Endodermal cell (in vitro differentiated cells): Measurements from ENCODE around the gene MTMR3. TPM values are rescaled to one million over a fixed set of nuclear protein-coding genes. Genes with fewer than 3 reads are reported as not detected.
A peak's percentile ranks its signal among the peaks of the same experiment; 100 is the strongest.

Source experiments
- DNase-seq: peaks from one replicate; pipeline ENCODE4 v3.0.0-alpha.2; 2017
- H3K27ac ChIP-seq: 2 replicates; pipeline ENCODE4 v1.5.1; 2013; ENCODE audit warnings: mild to moderate bottlenecking, low read depth, low read length, moderate library complexity
- H3K27me3 ChIP-seq: 2 replicates; pipeline ENCODE4 v1.6.1; 2013; ENCODE audit warnings: mild to moderate bottlenecking, low read length, moderate library complexity; ENCODE audit not compliant: insufficient read depth, control insufficient read depth, poor library complexity, severe bottlenecking
- H3K36me3 ChIP-seq: 2 replicates; pipeline ENCODE4 v1.7.0; 2013; ENCODE audit warnings: mild to moderate bottlenecking, low read length, moderate library complexity; ENCODE audit not compliant: control insufficient read depth, insufficient read depth
- H3K4me1 ChIP-seq: one replicate; pipeline ENCODE4 v1.7.0; 2013; ENCODE audit warnings: low read length; ENCODE audit not compliant: control insufficient read depth, insufficient read depth
- H3K4me3 ChIP-seq: 2 replicates; pipeline ENCODE4 v1.5.1; 2013; ENCODE audit warnings: mild to moderate bottlenecking, low read length, moderate library complexity
- H3K9ac ChIP-seq: 2 replicates; pipeline ENCODE4 v1.6.1; 2013; ENCODE audit warnings: mild to moderate bottlenecking, low read length, moderate library complexity; ENCODE audit not compliant: poor library complexity, severe bottlenecking; ENCODE audit errors: extremely low read depth
- H3K9me3 ChIP-seq: 2 replicates; pipeline ENCODE4 v1.6.1; 2013; ENCODE audit warnings: mild to moderate bottlenecking, low read length, moderate library complexity; ENCODE audit not compliant: control insufficient read depth
- H3K27ac Mint-ChIP-seq: 2 replicates; pipeline ENCODE4 v1.8.0; 2020; ENCODE audit warnings: mixed read lengths
- H3K27me3 Mint-ChIP-seq: 2 replicates; pipeline ENCODE4 v1.8.0; 2021; ENCODE audit warnings: mild to moderate bottlenecking, mixed read lengths; ENCODE audit not compliant: insufficient read depth
- H3K36me3 Mint-ChIP-seq: 2 replicates; pipeline ENCODE4 v1.8.0; 2020; ENCODE audit warnings: low read depth, mixed read lengths
- H3K4me1 Mint-ChIP-seq: 2 replicates; pipeline ENCODE4 v1.8.0; 2020; ENCODE audit warnings: mixed read lengths
- H3K4me3 Mint-ChIP-seq: 2 replicates; pipeline ENCODE4 v1.8.0; 2020; ENCODE audit warnings: mild to moderate bottlenecking, moderate library complexity, mixed read lengths
- H3K9me3 Mint-ChIP-seq: 2 replicates; pipeline ENCODE4 v1.8.0; 2020; ENCODE audit warnings: mild to moderate bottlenecking, mixed read lengths
- WGBS, 2 experiments: methylation state at CpG; one replicate each; pipeline versions ENCODE4 v1.1.5 to v1.1.7; 2013; ENCODE audit warnings: missing lambda C conversion rate in 2 of 2, mixed read lengths in 1 of 2; ENCODE audit not compliant: insufficient coverage in 1 of 2, insufficient read length in 1 of 2; 5-methylcytosine and 5-hydroxymethylcytosine counted together
- total RNA-seq, 2 donors: library from RNA; stranded (reverse); fragmentation: NEBNext Ultra II Directional in 1 of 2; extraction: Animal tissue kit (Norgen Biotek cat#: 25700) in 1 of 2; gene quantifications; 2 replicates in 1 of 2; 3 replicates in 1 of 2; pipeline ENCODE4 v1.2.1, GENCODE V29; 2021
- TF ChIP-seq, protein P1 (sequence below): fragments of 200-600 bp; sonication (generic); conservative IDR thresholded peaks from 2 replicates; pipeline ENCODE4 v1.5.0; 2021; ENCODE audit warnings: antibody characterized with exemption, mild to moderate bottlenecking

Gene MTMR3
- total RNA-seq, 2 donors from 2014 or later, result 30.9 to 41.3 TPM

DNA sequence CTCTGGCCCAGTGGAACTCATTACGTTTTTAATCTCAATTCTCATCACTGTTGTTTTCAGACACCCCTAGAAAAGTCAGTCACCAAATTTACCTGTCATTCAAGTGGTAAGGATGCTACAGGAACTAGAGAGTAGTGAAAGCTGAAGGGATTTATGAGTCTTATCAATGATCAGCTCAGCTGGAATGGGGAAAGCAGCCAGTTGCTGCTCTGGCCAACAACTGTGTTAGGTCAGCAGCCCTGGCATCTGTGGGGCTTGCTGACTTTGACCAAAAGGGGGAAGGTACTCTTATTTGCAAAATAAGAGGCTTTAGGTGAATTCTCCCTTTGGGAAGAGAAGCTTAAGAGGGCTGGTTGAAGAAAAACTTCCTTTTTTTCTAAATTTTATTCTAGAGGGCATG lies 121.1 kb downstream of the MTMR3 start:
- H3K4me1 Mint-ChIP-seq, result peaks cover 39% of the 10 kb centered on the region
- H3K27ac ChIP-seq, result no peak overlapping the region
- H3K27ac Mint-ChIP-seq, result no peak overlapping the region
- no peaks in the 10 kb centered on the region for H3K9me3 Mint-ChIP-seq
- TF ChIP-seq, protein P1, sequence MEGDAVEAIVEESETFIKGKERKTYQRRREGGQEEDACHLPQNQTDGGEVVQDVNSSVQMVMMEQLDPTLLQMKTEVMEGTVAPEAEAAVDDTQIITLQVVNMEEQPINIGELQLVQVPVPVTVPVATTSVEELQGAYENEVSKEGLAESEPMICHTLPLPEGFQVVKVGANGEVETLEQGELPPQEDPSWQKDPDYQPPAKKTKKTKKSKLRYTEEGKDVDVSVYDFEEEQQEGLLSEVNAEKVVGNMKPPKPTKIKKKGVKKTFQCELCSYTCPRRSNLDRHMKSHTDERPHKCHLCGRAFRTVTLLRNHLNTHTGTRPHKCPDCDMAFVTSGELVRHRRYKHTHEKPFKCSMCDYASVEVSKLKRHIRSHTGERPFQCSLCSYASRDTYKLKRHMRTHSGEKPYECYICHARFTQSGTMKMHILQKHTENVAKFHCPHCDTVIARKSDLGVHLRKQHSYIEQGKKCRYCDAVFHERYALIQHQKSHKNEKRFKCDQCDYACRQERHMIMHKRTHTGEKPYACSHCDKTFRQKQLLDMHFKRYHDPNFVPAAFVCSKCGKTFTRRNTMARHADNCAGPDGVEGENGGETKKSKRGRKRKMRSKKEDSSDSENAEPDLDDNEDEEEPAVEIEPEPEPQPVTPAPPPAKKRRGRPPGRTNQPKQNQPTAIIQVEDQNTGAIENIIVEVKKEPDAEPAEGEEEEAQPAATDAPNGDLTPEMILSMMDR, result no peak
- peaks cover 55% of the 10 kb centered on the region for H3K36me3 ChIP-seq
- peaks cover 16% of the 10 kb centered on the region for H3K36me3 Mint-ChIP-seq
- no peaks in the 10 kb centered on the region for H3K9me3 ChIP-seq
- no peak overlapping the region for H3K9ac ChIP-seq
- H3K4me3 ChIP-seq, result no peak overlapping the region
- H3K27me3 ChIP-seq, result no peaks in the 10 kb centered on the region
- DNase-seq, result no peak
- no peak overlapping the region for H3K4me3 Mint-ChIP-seq
- H3K27me3 Mint-ChIP-seq, result no peaks in the 10 kb centered on the region
- WGBS, 2 experiments, result 89% methylated on average over 1 of the region's 1 CpG; no CpG with 5 or more reads in 1 of the 2 experiments
- H3K4me1 ChIP-seq, result peaks cover 34% of the 10 kb centered on the region

- H3K36me3 ChIP-seq, result peaks cover 55% of the 10 kb centered on the region
- Mint-ChIP-seq H3K9me3 (no peaks in the 10 kb centered on the region), H3K36me3 (peaks cover 14% of the 10 kb centered on the region), H3K27me3 (no peaks in the 10 kb centered on the region), H3K4me3 (no peak overlapping the region), H3K27ac (no peak overlapping the region), H3K4me1 (peaks cover 45% of the 10 kb centered on the region)
- no peak overlapping the region for H3K9ac ChIP-seq
- TF ChIP-seq, protein P1, result no peak
- 77 to 88% methylated on average over 4 of the region's 4 CpGs for WGBS, 2 experiments
- H3K27ac ChIP-seq, result no peak overlapping the region
- no peak overlapping the region for H3K4me3 ChIP-seq
- H3K27me3 ChIP-seq, result no peaks in the 10 kb centered on the region
- peaks cover 40% of the 10 kb centered on the region for H3K4me1 ChIP-seq
- no peak for DNase-seq
- H3K9me3 ChIP-seq, result no peaks in the 10 kb centered on the region
Observed at GRCh38 chr22:30004694-30005093, 121.7 kb downstream of the MTMR3 start.

- DNase-seq, result peak; percentile 92
- H3K9ac ChIP-seq, result no peak overlapping the region
- TF ChIP-seq, protein P1, result peak; percentile 98
- H3K9me3 Mint-ChIP-seq, result no peaks in the 10 kb centered on the region
- no peaks in the 10 kb centered on the region for H3K27me3 ChIP-seq
- H3K27ac Mint-ChIP-seq, result no peak overlapping the region
- H3K4me3 ChIP-seq, result no peak overlapping the region
- peaks cover 51% of the 10 kb centered on the region for H3K4me1 Mint-ChIP-seq
- H3K36me3 ChIP-seq, result peaks cover 55% of the 10 kb centered on the region
- no peaks in the 10 kb centered on the region for H3K27me3 Mint-ChIP-seq
- no peaks in the 10 kb centered on the region for H3K9me3 ChIP-seq
- H3K27ac ChIP-seq, result no peak overlapping the region
- 31 to 100% methylated on average over 1 to 3 of the region's 3 CpGs for WGBS, 2 experiments
- H3K36me3 Mint-ChIP-seq, result peaks cover 14% of the 10 kb centered on the region
- H3K4me1 ChIP-seq, result peaks cover 47% of the 10 kb centered on the region
- no peak overlapping the region for H3K4me3 Mint-ChIP-seq
Observed at GRCh38 chr22:30005213-30005857, 122.4 kb downstream of the MTMR3 start.
